Endothelial cell of umbilical vein (primary cell): ENCODE data around the gene NUP62.

ENCODE experiments used
- POLR2A ChIP-seq: IDR thresholded peaks from 2 replicates; pipeline ENCODE4 v1.6.1; 2012; ENCODE audit warnings: low read depth, mild to moderate bottlenecking, control low read depth, low read length
- TF ChIP-seq, protein P1 (sequence below), 2 donors: IDR thresholded peaks; 1 replicate in 1 of 2; 2 replicates in 1 of 2; pipeline ENCODE4 v1.5.1; 2011; ENCODE audit warnings: low read length in 2 of 2, mild to moderate bottlenecking in 2 of 2, moderate library complexity in 2 of 2, control low read depth in 1 of 2, inconsistent platforms in 1 of 2, low read depth in 1 of 2; ENCODE audit not compliant: insufficient read depth in 1 of 2; ENCODE audit errors: extremely low read depth in 1 of 2

DNA sequence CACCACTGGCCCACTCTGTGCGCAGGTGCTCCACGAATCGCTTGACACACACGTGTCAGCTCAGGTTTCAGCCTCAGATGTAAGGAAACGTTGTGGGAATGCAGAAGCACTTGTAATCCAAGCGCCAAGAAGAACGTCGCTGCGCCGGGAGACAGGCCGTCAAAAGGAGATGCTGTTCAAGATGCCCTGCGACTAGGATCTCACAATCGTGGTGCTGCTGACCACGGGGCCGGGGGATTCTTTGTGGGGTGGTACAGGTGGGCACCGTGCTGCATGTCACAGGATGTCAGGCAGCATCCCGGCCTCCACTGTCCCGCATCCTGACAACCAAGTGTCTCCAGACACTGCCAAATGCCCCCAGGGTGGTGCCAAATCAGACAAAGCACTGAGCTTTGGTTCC lies 48.6 kb upstream of the NUP62 start:
- TF ChIP-seq, protein P1, sequence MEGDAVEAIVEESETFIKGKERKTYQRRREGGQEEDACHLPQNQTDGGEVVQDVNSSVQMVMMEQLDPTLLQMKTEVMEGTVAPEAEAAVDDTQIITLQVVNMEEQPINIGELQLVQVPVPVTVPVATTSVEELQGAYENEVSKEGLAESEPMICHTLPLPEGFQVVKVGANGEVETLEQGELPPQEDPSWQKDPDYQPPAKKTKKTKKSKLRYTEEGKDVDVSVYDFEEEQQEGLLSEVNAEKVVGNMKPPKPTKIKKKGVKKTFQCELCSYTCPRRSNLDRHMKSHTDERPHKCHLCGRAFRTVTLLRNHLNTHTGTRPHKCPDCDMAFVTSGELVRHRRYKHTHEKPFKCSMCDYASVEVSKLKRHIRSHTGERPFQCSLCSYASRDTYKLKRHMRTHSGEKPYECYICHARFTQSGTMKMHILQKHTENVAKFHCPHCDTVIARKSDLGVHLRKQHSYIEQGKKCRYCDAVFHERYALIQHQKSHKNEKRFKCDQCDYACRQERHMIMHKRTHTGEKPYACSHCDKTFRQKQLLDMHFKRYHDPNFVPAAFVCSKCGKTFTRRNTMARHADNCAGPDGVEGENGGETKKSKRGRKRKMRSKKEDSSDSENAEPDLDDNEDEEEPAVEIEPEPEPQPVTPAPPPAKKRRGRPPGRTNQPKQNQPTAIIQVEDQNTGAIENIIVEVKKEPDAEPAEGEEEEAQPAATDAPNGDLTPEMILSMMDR (IDR thresholded peaks at IDR 0.05; ENCODE audit: extremely low read depth in 1 of 2, insufficient read depth in 1 of 2, low read depth in 1 of 2, low read length in 2 of 2) = no peak
- no peak for TF ChIP-seq POLR2A
